OCI-LY1 (cell line): ENCODE data around the gene SGK2.

Experiments used
- CTCF ChIP-seq: fragments of 200-600 bp; sonication (generic), shearing (Covaris generic); IDR thresholded peaks from 2 replicates; pipeline ENCODE4 v1.5.1; 2017; ENCODE audit warnings: mild to moderate bottlenecking, antibody characterized with exemption, low read length, moderate library complexity, mixed read lengths
- EZH2 ChIP-seq: fragments of 200-600 bp; sonication (generic), shearing (Covaris generic); IDR thresholded peaks from 2 replicates; pipeline ENCODE4 v1.8.0; 2017; ENCODE audit warnings: borderline replicate concordance, mixed run types, mild to moderate bottlenecking, antibody characterized with exemption, low read length, moderate library complexity, mixed read lengths

GRCh38 chr20:43563991-43564390 lies 5.2 kb downstream of the SGK2 start:
- TF ChIP-seq EZH2: no peak
- TF ChIP-seq CTCF: no peak
